Measurements from ENCODE around the gene MAPKAP1. TPM values are rescaled to one million over a fixed set of nuclear protein-coding genes. Genes with fewer than 3 reads are reported as not detected.
A peak's percentile ranks its signal among the peaks of the same experiment; 100 is the strongest.

The MAPKAP1 gene
- total RNA-seq, 1 donor from 2014 or later: 127 TPM

- no peak for TF ChIP-seq CTCF (IDR thresholded peaks at IDR 0.05; ENCODE audit: borderline replicate concordance)
- H3K4me1 ChIP-seq: peaks cover 88% of the 10 kb centered on the region
- intact Hi-C loops (cut with micrococcal nuclease): no loop called here
- no peaks in the 10 kb centered on the region for H3K27me3 ChIP-seq (ENCODE audit: low read depth)
- H3K4me3 ChIP-seq: peak overlapping the region; percentile 77
- no peaks in the 10 kb centered on the region for H3K9me3 ChIP-seq (replicated peaks)
- no peaks in the 10 kb centered on the region for H3K36me3 ChIP-seq
- DNase-seq: no peak
- peak overlapping the region; percentile 90 for H3K27ac ChIP-seq (replicated peaks)
Measured at GRCh38 chr9:125750627-125751011, 43.6 kb upstream of the MAPKAP1 start.

- no peak for TF ChIP-seq CTCF (IDR thresholded peaks at IDR 0.05; ENCODE audit: borderline replicate concordance)
- peaks cover 87% of the 10 kb centered on the region for H3K4me1 ChIP-seq
Measured at GRCh38 chr9:125749951-125750626, 43.1 kb upstream of the MAPKAP1 start.

GRCh38 chr9:125749287-125749935 lies 42.4 kb upstream of the MAPKAP1 start:
- Histone ChIP-seq H3K4me3 (peak overlapping the region; percentile 77), H3K4me1 (peaks cover 80% of the 10 kb centered on the region), H3K27ac (replicated peaks) (peak overlapping the region; percentile 90), H3K9me3 (replicated peaks) (no peaks in the 10 kb centered on the region), H3K36me3 (no peaks in the 10 kb centered on the region), H3K27me3 (ENCODE audit: low read depth) (no peaks in the 10 kb centered on the region)
- intact Hi-C loops (cut with micrococcal nuclease): no loop called here
- DNase-seq: no peak
- no peak for TF ChIP-seq CTCF (IDR thresholded peaks at IDR 0.05; ENCODE audit: borderline replicate concordance)

More at GRCh38 chr9:125749951-125750626, 43.1 kb upstream of the MAPKAP1 start:
- Histone ChIP-seq H3K9me3 (replicated peaks) (no peaks in the 10 kb centered on the region), H3K27ac (replicated peaks) (peak overlapping the region; percentile 90), H3K36me3 (no peaks in the 10 kb centered on the region), H3K27me3 (ENCODE audit: low read depth) (no peaks in the 10 kb centered on the region), H3K4me3 (peak overlapping the region; percentile 77)
- intact Hi-C loops (cut with micrococcal nuclease): no loop called here
- DNase-seq: no peak

- H3K4me3 ChIP-seq: peak overlapping the region; percentile 77
- no peaks in the 10 kb centered on the region for H3K36me3 ChIP-seq
- peaks cover 72% of the 10 kb centered on the region for H3K4me1 ChIP-seq
- no peaks in the 10 kb centered on the region for H3K27me3 ChIP-seq (ENCODE audit: low read depth)
- H3K27ac ChIP-seq (replicated peaks): peak overlapping the region; percentile 90
- H3K9me3 ChIP-seq (replicated peaks): no peaks in the 10 kb centered on the region
- no peak for TF ChIP-seq CTCF (IDR thresholded peaks at IDR 0.05; ENCODE audit: borderline replicate concordance)
- intact Hi-C loops (cut with micrococcal nuclease): no loop called here
- no peak for DNase-seq
Measured at GRCh38 chr9:125748446-125749099, 41.6 kb upstream of the MAPKAP1 start.

- peak; percentile 40 for DNase-seq
- Histone ChIP-seq H3K27ac (replicated peaks) (peak overlapping the region; percentile 90), H3K27me3 (ENCODE audit: low read depth) (no peaks in the 10 kb centered on the region), H3K9me3 (replicated peaks) (no peaks in the 10 kb centered on the region), H3K4me1 (peaks cover 65% of the 10 kb centered on the region), H3K4me3 (peak overlapping the region; percentile 77), H3K36me3 (no peaks in the 10 kb centered on the region)
- intact Hi-C loops (cut with micrococcal nuclease): no loop called here
- no peak for TF ChIP-seq CTCF (IDR thresholded peaks at IDR 0.05; ENCODE audit: borderline replicate concordance)
Measured at GRCh38 chr9:125747765-125748445, 40.9 kb upstream of the MAPKAP1 start.

Measured in left ventricle myocardium inferior (tissue), 1 donor.